PC-3 (cell line): Measurements from ENCODE around the gene ABCG8. TPM values are rescaled to one million over a fixed set of nuclear protein-coding genes. Genes with fewer than 3 reads are reported as not detected.

Experiments used
- ATAC-seq: fragments of 200-7000 bp; cut with Tn5 transposase; 2 replicates; pipeline ENCODE4 v1.9.1; 2020; ENCODE audit warnings: mild to moderate bottlenecking, moderate library complexity
- BruUV-seq: library from RNA; stranded (reverse); fragments of 400-500 nt; replicated peaks from 2 replicates; lab custom pipeline; 2021; lab: Mats Ljungman, UMichigan
- CTCF ChIA-PET: fragments of 300-600 bp; sonication (Branson Sonifier 250); formaldehyde crosslinking; loops from one replicate; lab custom pipeline; 2022; ENCODE audit warnings: antibody characterized with exemption; lab: Charles Lee
- POLR2A ChIA-PET: fragments of 300-600 bp; sonication (Branson Sonifier 250); formaldehyde crosslinking; loops from one replicate; lab custom pipeline; 2022; ENCODE audit warnings: antibody characterized with exemption; ENCODE audit not compliant: unreplicated experiment; lab: Charles Lee
- DNase-seq: peaks from one replicate; pipeline ENCODE4 v3.0.0-alpha.2; 2015
- H2AFZ ChIP-seq: fragments of 300-600 bp; sonication (generic); 2 replicates; pipeline ENCODE4 v1.6.0; 2016; ENCODE audit warnings: antibody characterized with exemption, low read length
- H3F3A ChIP-seq: fragments of 300-600 bp; sonication (generic); one replicate; pipeline ENCODE4 v1.6.0; 2017; ENCODE audit warnings: antibody characterized with exemption, low read length, control low read depth, mild to moderate bottlenecking; ENCODE audit not compliant: unreplicated experiment
- H3K27ac ChIP-seq: fragments of 300-600 bp; sonication (generic); 2 replicates; pipeline ENCODE4 v1.5.1; 2016; ENCODE audit warnings: mild to moderate bottlenecking, low read length
- H3K27me3 ChIP-seq: fragments of 300-600 bp; sonication (generic); 2 replicates; pipeline ENCODE4 v1.6.1; 2016; ENCODE audit warnings: low read length, mixed read lengths
- H3K36me3 ChIP-seq: fragments of 300-600 bp; sonication (generic); 2 replicates; pipeline ENCODE4 v1.6.1; 2016; ENCODE audit warnings: low read depth, mixed run types, low read length, mixed read lengths
- H3K4me1 ChIP-seq: fragments of 300-600 bp; sonication (generic); 2 replicates; pipeline ENCODE4 v1.5.1; 2016; ENCODE audit warnings: low read length; ENCODE audit not compliant: insufficient read depth
- H3K4me2 ChIP-seq: fragments of 300-600 bp; sonication (generic); 2 replicates; pipeline ENCODE4 v1.6.0; 2016; ENCODE audit warnings: low read length
- H3K4me3 ChIP-seq: fragments of 300-600 bp; sonication (generic); 2 replicates; pipeline ENCODE4 v1.5.1; 2016; ENCODE audit warnings: mild to moderate bottlenecking, low read length, mixed read lengths
- H3K79me2 ChIP-seq: fragments of 300-600 bp; sonication (generic); 2 replicates; pipeline ENCODE4 v1.6.1; 2017; ENCODE audit warnings: low read length, mixed read lengths
- H3K9ac ChIP-seq: fragments of 300-600 bp; sonication (generic); 2 replicates; pipeline ENCODE4 v1.6.0; 2016; ENCODE audit warnings: mild to moderate bottlenecking, low read length
- H3K9me2 ChIP-seq: fragments of 300-600 bp; sonication (generic); replicated peaks from 2 replicates; pipeline ENCODE4 v1.6.1; 2016; ENCODE audit warnings: mixed run types, low read length, mixed read lengths
- H3K9me3 ChIP-seq: fragments of 300-600 bp; sonication (generic); 2 replicates; pipeline ENCODE4 v1.6.1; 2016; ENCODE audit warnings: low read length, mixed read lengths
- H4K20me1 ChIP-seq: fragments of 300-600 bp; sonication (generic); 2 replicates; pipeline ENCODE4 v1.6.1; 2016; ENCODE audit warnings: low read length, mixed read lengths
- CTCF ChIP-seq: fragments of 300-600 bp; sonication (generic); conservative IDR thresholded peaks from 2 replicates; pipeline ENCODE4 v1.5.1; 2017; ENCODE audit warnings: antibody characterized with exemption, low read depth, mild to moderate bottlenecking, low read length
- EZH2 ChIP-seq: fragments of 300-600 bp; sonication (generic); IDR thresholded peaks from one replicate; pipeline ENCODE4 v1.6.1; 2017; ENCODE audit warnings: antibody characterized with exemption, mild to moderate bottlenecking, low read length; ENCODE audit not compliant: unreplicated experiment
- EZH2phosphoT487 ChIP-seq: fragments of 300-600 bp; sonication (generic); IDR thresholded peaks from 2 replicates; pipeline ENCODE4 v1.6.1; 2018; ENCODE audit warnings: mild to moderate bottlenecking, antibody characterized with exemption, low read length, borderline replicate concordance
- intact Hi-C: fragments of 100-400 bp; cut with micrococcal nuclease; formaldehyde crosslinking; loops from 2 replicates; pipeline ENCODE4 v1.9.0; 2023
- total RNA-seq: library from RNA; depleted of rRNA; stranded (reverse); fragments of >200 nt; gene quantifications from 2 replicates; pipeline ENCODE4 v1.2.3, GENCODE V29; 2014

ABCG8 gene
- total RNA-seq, 1 experiment from 2014 or later, result not detected

GRCh38 chr2:43824512-43824911 lies 14.3 kb upstream of the ABCG8 start:
- Histone ChIP-seq H3K36me3 (no peaks in the 10 kb centered on the region), H2AFZ (no peak overlapping the region), H3K4me1 (no peaks in the 10 kb centered on the region), H3K9me3 (no peaks in the 10 kb centered on the region), H3K27ac (no peak overlapping the region), H4K20me1 (no peaks in the 10 kb centered on the region), H3K9me2 (no peaks in the 10 kb centered on the region), H3F3A (no peaks in the 10 kb centered on the region), H3K9ac (no peak overlapping the region), H3K27me3 (peaks cover 19% of the 10 kb centered on the region), H3K4me3 (no peak overlapping the region), H3K4me2 (no peak overlapping the region), H3K79me2 (no peaks in the 10 kb centered on the region)
- TF ChIP-seq CTCF (no peak), EZH2phosphoT487 (no peak), EZH2 (no peak)
- no peak for ATAC-seq
- intact Hi-C loops, result no loop called here
- CTCF ChIA-PET, result no interaction called here
- no peak for DNase-seq
- no TSS peak for BruUV-seq
- POLR2A ChIA-PET, result no interaction called here

GRCh38 chr2:43824951-43825493 lies 13.7 kb upstream of the ABCG8 start:
- H3K9me3 ChIP-seq, result no peaks in the 10 kb centered on the region
- no peak overlapping the region for H3K27ac ChIP-seq
- no peak overlapping the region for H3K4me3 ChIP-seq
- peaks cover 19% of the 10 kb centered on the region for H3K27me3 ChIP-seq
- no peaks in the 10 kb centered on the region for H3K79me2 ChIP-seq
- H4K20me1 ChIP-seq, result no peaks in the 10 kb centered on the region
- H2AFZ ChIP-seq, result no peak overlapping the region
- no peaks in the 10 kb centered on the region for H3K9me2 ChIP-seq
- no TSS peak for BruUV-seq
- ChIA-PET CTCF (no interaction called here), POLR2A (no interaction called here)
- DNase-seq, result no peak
- H3F3A ChIP-seq, result no peaks in the 10 kb centered on the region
- intact Hi-C loops, result no loop called here
- TF ChIP-seq EZH2phosphoT487, result no peak
- no peak for TF ChIP-seq EZH2
- TF ChIP-seq CTCF, result no peak
- no peak overlapping the region for H3K4me2 ChIP-seq
- H3K4me1 ChIP-seq, result no peaks in the 10 kb centered on the region
- no peak for ATAC-seq
- no peaks in the 10 kb centered on the region for H3K36me3 ChIP-seq
- no peak overlapping the region for H3K9ac ChIP-seq

DNA sequence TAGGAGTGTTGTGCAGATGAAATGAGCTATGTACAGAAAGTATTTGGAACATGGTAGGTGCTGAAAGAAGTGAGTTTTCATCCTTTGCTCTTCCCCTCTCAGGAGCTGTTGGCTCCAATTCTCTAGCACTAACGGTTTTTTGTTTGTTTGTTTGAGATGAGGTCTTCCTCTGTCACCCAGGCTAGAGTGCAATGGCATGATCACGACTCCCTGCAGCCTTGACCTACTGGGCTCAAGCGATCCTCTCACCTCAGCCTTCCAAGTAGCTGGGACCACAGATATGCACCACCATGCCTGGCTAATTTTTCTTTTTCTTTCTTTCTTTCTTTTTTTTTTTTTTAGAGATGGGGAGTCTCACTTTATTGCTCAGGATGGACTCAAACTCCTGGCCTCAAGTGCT lies 12.9 kb upstream of the ABCG8 start:
- intact Hi-C loops, result no loop called here
- H3K9me2 ChIP-seq, result no peaks in the 10 kb centered on the region
- peaks cover 19% of the 10 kb centered on the region for H3K27me3 ChIP-seq
- no peak overlapping the region for H3K27ac ChIP-seq
- BruUV-seq, result no TSS peak
- H2AFZ ChIP-seq, result no peak overlapping the region
- TF ChIP-seq CTCF, result no peak
- TF ChIP-seq EZH2phosphoT487, result no peak
- TF ChIP-seq EZH2, result no peak
- DNase-seq (no peak), ATAC-seq (no peak)
- H3K9ac ChIP-seq, result no peak overlapping the region
- H3K4me1 ChIP-seq, result no peaks in the 10 kb centered on the region
- H3K4me3 ChIP-seq, result no peak overlapping the region
- H3K4me2 ChIP-seq, result no peak overlapping the region
- ChIA-PET POLR2A (no interaction called here), CTCF (no interaction called here)
- no peaks in the 10 kb centered on the region for H4K20me1 ChIP-seq
- no peaks in the 10 kb centered on the region for H3F3A ChIP-seq
- no peaks in the 10 kb centered on the region for H3K9me3 ChIP-seq
- H3K79me2 ChIP-seq, result no peaks in the 10 kb centered on the region
- no peaks in the 10 kb centered on the region for H3K36me3 ChIP-seq
